Ovary (tissue), 9 donors: ENCODE results near the gene CYP3A5. TPM values are rescaled to one million over a fixed set of nuclear protein-coding genes. Genes with fewer than 3 reads are reported as not detected.

Source experiments
- DNase-seq, 5 donors: peaks; one replicate each; pipeline ENCODE4 v3.0.0-alpha.2; 2019 to 2020
- H3K27ac ChIP-seq, 2 donors: fragments of 200-600 bp; one replicate each; pipeline versions ENCODE4 v1.5.1 to v1.8.0; 2019 to 2022
- H3K27me3 ChIP-seq: fragments of 200-600 bp; one replicate; pipeline ENCODE4 v1.8.0; 2022
- H3K36me3 ChIP-seq: fragments of 200-600 bp; sonication (generic); one replicate; pipeline ENCODE4 v1.5.1; 2019
- H3K4me1 ChIP-seq: one replicate; pipeline ENCODE4 v1.8.1; 2013; ENCODE audit warnings: mild to moderate bottlenecking, moderate library complexity; ENCODE audit not compliant: insufficient read depth
- H3K4me3 ChIP-seq: fragments of 200-600 bp; sonication (generic); one replicate; pipeline ENCODE4 v1.5.1; 2017
- H3K9me3 ChIP-seq, 2 donors: fragments of 200-600 bp in 1 of 2; sonication (generic) in 1 of 2; one replicate each; pipeline versions ENCODE4 v1.5.1 to v1.8.1; 2013 to 2019; ENCODE audit warnings: mild to moderate bottlenecking in 1 of 2, moderate library complexity in 1 of 2
- EP300 ChIP-seq: sonication (generic); formaldehyde crosslinking; IDR thresholded peaks from one replicate; pipeline ENCODE4 v1.6.1; 2017; ENCODE audit warnings: antibody characterized with exemption
- POLR2A ChIP-seq: fragments of 450-650 bp; IDR thresholded peaks from one replicate; pipeline ENCODE4 v1.6.1; 2017; ENCODE audit warnings: antibody characterized with exemption, mild to moderate bottlenecking, moderate library complexity
- WGBS, 3 donors: extraction: QIAGEN DNeasy Blood & Tissue Kit in 1 of 3; methylation state at CpG; one replicate each; pipeline versions ENCODE4 v1.1.5 to v1.1.7; 2013 to 2017; 5-methylcytosine and 5-hydroxymethylcytosine counted together
- intact Hi-C, 4 donors: fragments of 100-400 bp; cut with DNase I; formaldehyde crosslinking; loops; one replicate each; pipeline versions ENCODE4 v1.11.0 to v1.15.1; 2022 to 2023
- polyA plus RNA-seq, 2 donors: library from polyadenylated mRNA; stranded (reverse); fragments of 200-250 nt in 1 of 2; fragments of 350-450 nt in 1 of 2; fragmentation: Illumina TruSeq in 1 of 2; extraction: RNeasy Lipid Tissue Mini Kit (QIAGEN cat#74804) in 1 of 2; gene quantifications; one replicate each; pipeline ENCODE4 v1.2.3, GENCODE V29; 2013 to 2014
- total RNA-seq, 7 donors: library from RNA; depleted of rRNA in 2 of 7; stranded (reverse); fragments of >200 nt in 2 of 7; fragmentation: NEBNext Ultra II Directional in 3 of 7; extraction: Animal tissue kit (Norgen Biotek cat#: 25700) in 3 of 7; gene quantifications; one replicate each; pipeline versions ENCODE4 v1.1.0 to v1.2.4, GENCODE V29; 2016 to 2023
- TF ChIP-seq, protein P1 (sequence below), 3 donors: fragments of 450-650 bp in 2 of 3; fragments of 200-600 bp in 1 of 3; IDR thresholded peaks; one replicate each; pipeline versions ENCODE4 v1.5.1 to v1.8.0; 2016 to 2022; ENCODE audit warnings: antibody characterized with exemption in 3 of 3, mild to moderate bottlenecking in 1 of 3
- donor health status: DM: no; HTN: no; CAD: no; lungs with moderate emphysema.
- donor health status: DM: no; HTN: no; CAD: no.
- donor health status: Bipolar disorder and iron deficiency.
- donor health status: DM: yes; HTN: yes; CAD: no.
- donor health status: DM: no; HTN: no; CAD: no.
- donor health status: DM: yes; HTN: yes; CAD: no.

The CYP3A5 gene
- total and polyA plus RNA-seq, 9 donors = 0.20 to 34.5 (median 1.3) TPM

DNA sequence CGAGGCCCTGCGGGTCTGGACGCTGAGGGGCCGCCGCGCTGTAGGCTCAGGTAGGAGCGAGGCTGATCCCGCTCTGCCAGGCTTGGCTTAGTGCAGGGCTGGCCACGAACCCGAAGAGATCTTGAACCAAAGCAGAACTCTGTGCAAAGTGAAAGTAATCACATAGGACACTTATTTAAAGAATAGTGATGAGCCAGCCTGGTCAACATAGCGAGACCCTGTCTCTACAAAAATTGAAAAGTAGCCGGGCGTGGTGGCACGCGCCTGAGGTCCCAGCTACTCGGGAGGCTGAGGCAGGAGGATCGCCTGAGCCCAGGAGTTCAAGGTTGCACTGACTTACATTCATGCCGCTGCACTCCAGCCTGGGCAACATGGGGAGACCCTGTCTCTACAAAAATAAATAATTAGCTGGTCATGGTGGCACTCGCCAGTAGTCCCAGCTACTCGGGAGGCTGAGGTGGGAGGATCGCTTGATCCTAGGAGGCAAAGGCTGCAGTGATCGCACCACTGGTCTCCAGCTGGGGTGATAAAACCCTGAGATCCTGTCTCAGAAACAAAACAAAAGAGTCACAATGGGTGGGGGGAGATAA lies 62.5 kb downstream of the CYP3A5 start:
- H3K27me3 ChIP-seq = no peaks in the 10 kb centered on the region
- WGBS, 3 donors = 9 to 22% (median 15%) methylated on average over 17 to 22 of the region's 22 CpGs
- peak overlapping the region; percentile 76 for H3K4me3 ChIP-seq
- no peaks in the 10 kb centered on the region for H3K36me3 ChIP-seq
- no peak for TF ChIP-seq POLR2A
- TF ChIP-seq, protein P1, sequence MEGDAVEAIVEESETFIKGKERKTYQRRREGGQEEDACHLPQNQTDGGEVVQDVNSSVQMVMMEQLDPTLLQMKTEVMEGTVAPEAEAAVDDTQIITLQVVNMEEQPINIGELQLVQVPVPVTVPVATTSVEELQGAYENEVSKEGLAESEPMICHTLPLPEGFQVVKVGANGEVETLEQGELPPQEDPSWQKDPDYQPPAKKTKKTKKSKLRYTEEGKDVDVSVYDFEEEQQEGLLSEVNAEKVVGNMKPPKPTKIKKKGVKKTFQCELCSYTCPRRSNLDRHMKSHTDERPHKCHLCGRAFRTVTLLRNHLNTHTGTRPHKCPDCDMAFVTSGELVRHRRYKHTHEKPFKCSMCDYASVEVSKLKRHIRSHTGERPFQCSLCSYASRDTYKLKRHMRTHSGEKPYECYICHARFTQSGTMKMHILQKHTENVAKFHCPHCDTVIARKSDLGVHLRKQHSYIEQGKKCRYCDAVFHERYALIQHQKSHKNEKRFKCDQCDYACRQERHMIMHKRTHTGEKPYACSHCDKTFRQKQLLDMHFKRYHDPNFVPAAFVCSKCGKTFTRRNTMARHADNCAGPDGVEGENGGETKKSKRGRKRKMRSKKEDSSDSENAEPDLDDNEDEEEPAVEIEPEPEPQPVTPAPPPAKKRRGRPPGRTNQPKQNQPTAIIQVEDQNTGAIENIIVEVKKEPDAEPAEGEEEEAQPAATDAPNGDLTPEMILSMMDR (IDR thresholded peaks at IDR 0.05) = no peak
- no peak for TF ChIP-seq EP300
- DNase-seq = no peak
- H3K4me1 ChIP-seq = peaks cover 4% of the 10 kb centered on the region
- H3K27ac ChIP-seq = peak overlapping the region; percentile 65 to 70
- intact Hi-C loops = no loop called here
- H3K9me3 ChIP-seq = no peaks in the 10 kb centered on the region

DNA sequence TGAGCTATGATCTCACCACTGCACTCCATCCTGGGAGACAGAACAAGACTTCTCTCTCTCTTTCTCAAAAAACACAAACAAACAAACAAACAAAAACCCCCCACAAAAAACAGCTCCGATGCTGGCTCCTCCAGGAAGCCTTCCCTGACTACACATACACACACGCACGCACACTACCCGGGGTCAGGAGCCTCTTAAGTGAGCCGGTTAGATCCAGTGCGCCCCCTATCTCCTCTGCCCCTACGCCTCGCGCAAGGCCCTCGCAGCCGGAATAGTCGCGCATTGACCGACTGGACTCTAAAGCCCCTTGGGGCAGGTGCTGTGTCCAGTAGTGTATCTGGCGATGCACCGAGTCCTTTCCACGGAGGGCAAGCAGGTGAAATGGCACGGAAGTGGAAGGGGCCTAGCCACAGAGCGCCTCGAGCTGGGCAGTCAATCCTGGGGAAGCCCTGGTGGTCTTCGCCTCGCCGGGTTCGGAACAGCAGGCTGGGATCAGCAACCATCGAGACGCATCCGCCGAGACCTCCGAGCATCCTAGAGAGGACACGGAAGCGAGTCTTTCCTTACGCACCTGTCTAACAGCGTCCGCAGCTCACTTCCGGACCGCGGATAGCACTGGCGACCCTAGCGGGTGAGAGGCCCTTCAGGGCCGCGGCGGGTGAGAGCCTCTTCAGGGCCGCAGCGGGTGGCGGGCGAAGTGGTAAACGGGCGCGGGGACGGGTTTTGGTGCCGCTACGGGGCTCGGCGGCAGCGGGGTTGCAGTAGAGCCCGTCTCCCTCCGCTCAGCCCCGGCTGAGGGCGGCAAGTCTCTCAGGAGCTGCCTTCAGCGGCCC lies 63.2 kb downstream of the CYP3A5 start, which contains the start of gene ZSCAN25:
TSS of gene ZSCAN25 (plus strand) at position 588 of the 833 bp plus-strand sequence. CDS start 2,661 bp downstream, outside the sequence.
- intact Hi-C loops = no loop called here
- peak within 1 kb of the TSS; percentile 76 for H3K4me3 ChIP-seq
- no peaks in the 10 kb centered on the region for H3K9me3 ChIP-seq
- H3K27ac ChIP-seq = peak within 1 kb of the TSS; percentile 65 to 70
- TF ChIP-seq POLR2A (peak; percentile 44), EP300 (no peak)
- TF ChIP-seq, protein P1 (IDR thresholded peaks at IDR 0.05) = no peak
- no peaks in the 10 kb centered on the region for H3K36me3 ChIP-seq
- H3K27me3 ChIP-seq = no peaks in the 10 kb centered on the region
- WGBS, 3 donors = 0 to 1% (median 1%) methylated on average over 38 to 60 of the region's 60 CpGs
- peak; percentile 83 to 92 (median 86) for DNase-seq
- peaks cover 4% of the 10 kb centered on the region for H3K4me1 ChIP-seq

DNA sequence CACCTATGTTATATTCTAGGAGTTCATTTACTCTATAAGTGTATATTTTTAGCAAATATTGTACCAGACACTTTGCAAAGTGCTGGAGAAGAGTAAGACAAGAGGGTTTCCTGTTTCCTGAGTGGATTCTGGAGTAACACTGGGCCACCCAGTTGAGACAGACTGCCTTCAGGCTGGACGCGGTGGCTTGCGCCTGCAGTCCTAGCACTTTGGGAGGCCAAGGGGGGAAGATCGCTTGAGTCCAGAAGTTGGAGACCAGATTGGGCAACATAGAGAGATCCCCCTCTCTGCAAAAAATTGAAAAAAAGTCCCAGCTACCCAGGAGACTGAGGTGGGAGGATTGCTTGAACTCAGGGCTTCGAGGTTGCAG lies 63.8 kb downstream of the CYP3A5 start:
- 89 to 91% (median 90%) methylated on average over 5 of the region's 5 CpGs for WGBS, 3 donors
- no peaks in the 10 kb centered on the region for H3K36me3 ChIP-seq
- no peak for DNase-seq
- intact Hi-C loops = no loop called here
- H3K27ac ChIP-seq = no peak overlapping the region
- H3K4me3 ChIP-seq = peak overlapping the region; percentile 76
- TF ChIP-seq POLR2A (no peak), EP300 (no peak)
- TF ChIP-seq, protein P1 (IDR thresholded peaks at IDR 0.05) = no peak
- peaks cover 4% of the 10 kb centered on the region for H3K4me1 ChIP-seq
- no peaks in the 10 kb centered on the region for H3K9me3 ChIP-seq
- no peaks in the 10 kb centered on the region for H3K27me3 ChIP-seq

DNA sequence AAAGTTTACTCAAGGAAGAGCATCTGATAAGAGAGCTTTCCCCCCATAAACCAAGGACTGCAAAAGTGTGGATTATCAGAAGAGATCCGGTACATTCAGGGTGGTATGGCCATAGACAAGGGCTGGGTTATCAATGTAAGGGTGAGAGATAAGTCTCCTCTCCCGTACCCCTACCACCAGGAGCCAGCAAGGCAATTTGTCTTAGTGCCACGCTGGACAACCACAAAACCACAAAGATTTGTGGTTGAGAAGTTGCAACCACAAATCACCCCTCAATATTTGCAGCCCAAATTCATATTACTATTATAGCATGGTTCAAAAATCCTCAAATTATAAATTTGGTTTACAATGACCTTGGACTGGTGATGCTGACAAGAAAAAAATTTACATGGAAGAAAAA lies 65.3 kb downstream of the CYP3A5 start:
- H3K27me3 ChIP-seq = no peaks in the 10 kb centered on the region
- 42 to 47% (median 46%) methylated on average over 3 of the region's 3 CpGs for WGBS, 3 donors
- TF ChIP-seq, protein P1 (IDR thresholded peaks at IDR 0.05) = no peak
- TF ChIP-seq EP300 (no peak), POLR2A (no peak)
- no peaks in the 10 kb centered on the region for H3K36me3 ChIP-seq
- no peak overlapping the region for H3K4me3 ChIP-seq
- H3K9me3 ChIP-seq = no peaks in the 10 kb centered on the region
- no peak for DNase-seq
- peaks cover 4% of the 10 kb centered on the region for H3K4me1 ChIP-seq
- no peak overlapping the region for H3K27ac ChIP-seq
- intact Hi-C loops = no loop called here
